GM21526 (cell line): Measurements from ENCODE around the gene SKOR1.

Source experiments
- ATAC-seq: cut with Tn5 transposase; IDR thresholded peaks from one replicate; pipeline ENCODE4 v1.9.1; 2021; ENCODE audit warnings: moderate library complexity; ENCODE audit not compliant: unreplicated experiment, low FRiP score

The SKOR1 gene

DNA sequence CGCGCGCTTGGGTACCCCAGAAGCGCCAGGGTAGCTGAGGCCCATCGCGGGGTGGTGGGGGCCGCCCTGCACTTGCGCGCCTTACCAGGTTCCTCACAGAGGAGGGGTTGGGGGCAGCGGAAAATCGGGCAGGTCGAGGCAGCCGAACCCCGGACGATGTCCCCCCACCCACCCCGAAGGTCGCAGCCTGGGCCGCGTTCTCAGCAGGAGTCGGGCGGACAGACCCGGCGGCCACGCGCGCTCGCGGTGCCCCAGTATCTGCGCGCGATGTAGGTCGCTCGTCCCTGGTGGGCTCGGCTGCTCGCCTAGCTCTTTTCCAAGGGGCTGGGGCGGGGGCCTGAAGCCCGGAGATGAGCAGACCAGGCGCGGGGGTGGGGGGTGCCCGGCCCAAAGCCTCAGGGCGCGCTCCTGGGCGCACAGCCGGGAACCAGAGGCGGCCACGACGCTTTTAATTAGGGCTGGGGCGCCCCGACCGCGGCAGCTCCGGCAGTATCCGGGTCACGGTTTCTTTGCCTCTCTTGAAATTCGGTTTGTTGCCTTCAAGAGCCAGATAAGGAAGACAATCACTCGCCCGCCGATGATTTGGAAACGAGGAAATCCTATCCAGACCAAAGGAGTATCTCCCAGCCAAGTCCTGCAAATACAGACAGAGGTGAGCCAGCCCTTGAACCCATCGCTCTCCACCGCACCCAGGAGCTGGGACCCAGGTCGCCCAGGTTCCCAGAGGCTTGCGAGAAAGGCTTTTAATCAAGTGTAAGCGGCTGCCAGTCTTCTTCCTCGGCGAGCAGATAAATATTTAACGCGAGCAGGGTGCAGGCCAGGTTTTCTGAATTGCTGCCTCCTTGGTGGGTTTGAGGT, 4.6 kb downstream of the SKOR1 start:
- no peak for ATAC-seq

DNA sequence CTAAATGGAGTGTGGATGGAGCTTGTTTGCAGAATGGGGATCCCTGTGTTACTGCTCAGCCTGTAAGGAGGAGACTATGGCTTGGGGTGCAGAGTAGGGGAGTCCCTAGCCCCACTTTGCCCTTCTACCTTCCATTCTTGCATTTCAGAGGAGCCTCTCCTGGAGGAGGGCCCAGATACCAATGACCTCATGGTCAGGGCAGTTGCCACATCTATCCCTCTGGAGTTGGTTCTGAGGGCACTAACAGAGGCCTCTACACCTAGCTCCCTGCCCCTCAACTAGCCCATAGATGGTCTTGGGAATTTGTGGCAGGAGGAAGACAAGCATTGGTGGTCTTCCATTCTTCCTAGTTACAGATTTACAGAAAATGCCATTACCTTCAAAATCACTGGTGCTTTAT, 6.1 kb downstream of the SKOR1 start:
- ATAC-seq, result no peak

DNA sequence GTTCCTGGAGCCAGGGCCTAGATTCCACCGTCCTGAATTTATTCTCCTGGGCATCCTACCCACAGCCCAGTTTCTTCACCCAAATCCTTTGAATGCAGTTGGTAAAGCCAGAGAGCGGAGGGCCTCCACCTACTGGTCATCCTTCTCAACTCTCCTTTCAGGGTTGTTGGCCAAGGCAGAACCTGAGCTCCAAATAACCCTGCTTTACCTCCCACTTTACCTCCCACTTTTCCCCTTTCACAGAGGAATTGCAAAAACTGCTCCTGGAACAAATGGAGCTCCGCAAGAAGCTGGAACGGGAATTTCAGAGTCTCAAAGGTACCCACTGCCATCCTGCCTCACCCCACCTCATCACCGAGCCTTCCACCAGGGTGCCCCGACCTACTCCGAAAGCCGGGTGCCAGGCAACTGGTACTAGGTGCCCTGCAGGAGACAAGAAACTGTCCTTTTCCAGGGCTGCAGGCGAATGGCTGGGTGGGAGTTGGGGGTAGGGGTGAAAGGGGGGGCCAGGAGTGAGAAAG, 6.8 kb downstream of the SKOR1 start:
- ATAC-seq, result no peak

DNA sequence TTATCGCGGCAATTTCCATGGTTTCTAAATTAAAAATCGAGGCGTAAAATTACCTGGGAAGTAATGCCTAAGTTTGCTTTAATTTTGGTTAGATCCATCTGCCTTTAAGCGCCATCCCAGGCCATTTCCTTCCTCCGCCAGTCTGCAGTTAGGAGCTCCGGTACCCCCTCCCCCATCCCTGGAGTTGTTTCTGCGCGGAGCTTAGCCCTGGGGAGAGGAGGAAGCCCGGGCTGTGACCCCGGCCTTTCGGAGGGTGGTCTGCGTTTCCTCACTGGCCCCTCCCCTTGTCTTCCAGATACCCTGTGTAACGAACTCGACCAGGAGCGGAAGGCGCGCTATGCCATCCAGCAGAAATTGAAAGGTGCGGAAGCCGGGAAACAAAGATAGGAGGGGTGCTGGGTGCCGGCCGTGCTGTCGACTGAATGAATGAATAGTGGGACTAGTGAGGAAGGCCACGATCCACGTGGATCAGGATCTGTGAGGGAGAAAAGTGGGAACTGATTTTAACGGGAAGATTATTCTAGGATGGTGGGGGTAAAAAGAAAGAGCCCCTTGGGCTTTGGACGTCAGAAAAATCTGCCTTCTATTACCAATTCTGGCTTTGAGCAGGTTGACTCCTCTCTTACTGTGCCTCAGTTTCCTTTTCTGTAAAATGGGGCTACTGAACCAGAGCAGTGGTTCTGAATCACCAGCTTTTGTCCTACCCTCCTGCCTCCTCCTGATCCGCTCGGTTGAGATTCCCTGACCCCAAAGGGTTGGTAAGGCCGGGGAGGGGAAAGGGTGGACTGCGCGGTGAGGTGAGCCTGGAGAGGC, 7.8 kb downstream of the SKOR1 start:
- no peak for ATAC-seq

DNA sequence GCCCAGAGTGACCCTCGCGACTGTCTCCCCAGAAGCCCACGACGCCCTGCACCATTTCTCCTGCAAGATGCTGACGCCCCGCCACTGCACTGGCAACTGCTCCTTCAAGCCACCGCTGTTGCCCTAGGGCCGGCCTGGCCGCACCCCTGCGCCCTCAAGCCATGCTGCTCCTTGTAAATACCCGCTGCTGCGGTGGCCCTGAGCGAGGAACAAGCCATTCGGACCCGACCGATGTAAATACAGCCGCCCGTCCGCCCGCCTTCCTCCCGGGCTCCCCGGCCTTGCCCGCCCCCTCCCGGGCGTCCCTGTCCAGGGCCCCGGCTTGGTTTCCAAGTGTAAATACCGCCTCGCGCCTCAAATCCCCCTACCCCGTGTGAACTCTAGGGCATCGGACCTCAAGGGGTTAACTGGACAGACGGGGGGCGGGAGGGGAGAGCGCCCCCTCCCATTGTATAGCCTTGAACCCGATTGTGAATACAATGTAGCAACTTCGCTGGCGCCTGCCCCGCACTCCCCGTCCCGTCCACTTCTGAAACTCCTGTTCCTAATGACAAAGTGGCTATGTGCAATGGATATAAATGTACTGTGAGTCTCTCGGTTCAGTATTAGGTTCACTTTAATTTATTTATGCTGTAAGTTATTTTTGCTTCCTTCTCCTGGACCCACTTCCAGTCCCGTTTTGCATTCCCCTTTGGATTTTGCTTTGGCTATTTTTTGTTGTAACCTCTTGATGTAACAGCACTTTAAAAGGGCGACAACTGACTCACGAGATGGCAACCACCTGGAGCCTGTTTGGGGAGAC, 8.6 kb downstream of the SKOR1 start:
- ATAC-seq, result no peak

DNA sequence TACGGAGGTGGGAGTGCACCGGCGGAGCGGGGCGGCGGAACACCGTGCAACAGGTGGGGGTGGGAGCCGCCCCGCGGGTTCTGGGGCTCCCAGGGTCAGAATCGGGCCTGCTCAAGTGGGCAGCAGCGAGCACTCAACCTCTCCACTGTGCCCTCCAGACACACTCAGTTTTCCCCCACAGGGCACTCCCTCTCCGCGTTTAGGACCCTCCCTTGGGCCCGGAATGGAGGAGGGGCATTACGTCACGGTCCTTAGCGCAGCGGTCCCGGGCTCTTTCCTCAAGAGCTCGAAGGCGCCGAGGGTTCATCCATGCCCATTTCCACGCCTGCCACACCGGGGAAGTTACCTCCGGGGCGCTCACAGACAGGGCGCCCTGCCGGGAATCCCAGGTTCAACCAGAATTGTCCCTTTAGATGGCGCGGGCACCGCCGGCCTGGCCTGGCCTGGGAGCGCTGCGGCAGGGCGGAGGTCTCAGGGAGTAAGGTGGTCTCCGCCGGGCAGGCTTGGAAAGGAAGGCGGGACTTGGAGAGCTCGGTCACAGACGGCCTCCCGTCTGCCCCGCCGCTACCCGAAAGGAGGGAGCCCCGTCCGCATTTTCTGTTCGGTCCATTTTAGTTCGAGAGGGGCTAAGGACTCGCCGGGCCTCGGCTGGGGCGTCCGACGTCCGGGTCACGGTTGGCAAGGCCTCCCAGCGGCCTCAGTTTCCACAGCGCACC, 9.4 kb downstream of the SKOR1 start:
- ATAC-seq, result no peak

DNA sequence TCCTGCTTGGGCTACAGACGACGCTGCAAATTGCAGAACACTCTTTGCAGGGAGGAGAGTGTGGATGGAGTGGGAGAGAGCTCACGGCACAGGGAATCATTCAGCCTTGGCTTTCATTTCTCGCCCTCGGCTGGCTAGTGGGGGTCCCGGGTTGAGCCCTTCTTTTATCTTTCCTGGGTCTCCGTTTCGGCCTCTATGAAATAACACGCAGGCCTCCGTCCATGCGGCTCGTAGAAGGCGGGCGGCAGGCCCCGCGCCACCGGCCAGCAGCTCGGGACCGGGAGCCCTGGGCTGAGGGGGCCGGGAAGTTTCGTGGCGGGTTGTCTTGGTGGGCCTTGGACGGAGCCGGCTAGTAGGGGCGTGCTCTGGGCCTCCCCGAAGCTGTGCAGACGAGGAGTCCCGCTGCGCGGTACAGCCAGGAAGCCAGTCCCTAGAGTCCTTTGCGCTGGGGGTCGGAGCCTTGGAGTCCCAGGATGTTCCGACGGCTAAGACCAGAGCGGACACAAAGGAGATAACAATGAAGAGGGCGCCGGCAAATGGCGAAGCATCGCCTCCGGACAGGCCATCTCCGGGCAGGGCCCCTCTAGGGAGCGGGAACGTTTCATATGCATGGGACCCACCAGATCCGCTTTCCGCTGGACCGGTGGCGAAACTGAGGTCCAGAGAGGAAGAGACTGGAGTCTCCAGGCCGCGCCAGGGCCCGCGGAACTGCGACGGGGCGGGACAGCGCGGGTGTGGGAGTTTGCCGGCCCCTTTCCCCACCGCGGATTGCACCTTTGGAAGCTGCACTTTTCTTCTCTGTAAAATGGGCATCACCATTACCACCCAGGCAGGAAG, 10.2 kb downstream of the SKOR1 start:
- no peak for ATAC-seq

DNA sequence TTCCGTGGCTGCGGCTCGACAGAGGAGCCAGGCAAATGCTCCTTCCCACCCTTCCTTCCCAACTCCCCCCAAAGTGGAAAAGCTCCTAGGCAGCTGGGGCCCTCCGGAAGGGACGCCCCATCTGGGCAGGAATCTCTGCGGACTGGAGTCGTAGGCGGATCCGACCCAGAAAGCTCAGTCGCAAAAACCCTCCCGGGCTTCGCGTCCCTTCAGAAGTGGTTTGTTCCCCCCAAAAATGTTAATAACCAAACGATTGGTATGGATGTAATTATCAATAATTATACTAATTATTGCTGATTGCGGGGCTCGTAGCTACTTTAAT, 10.8 kb downstream of the SKOR1 start:
- ATAC-seq, result no peak

DNA sequence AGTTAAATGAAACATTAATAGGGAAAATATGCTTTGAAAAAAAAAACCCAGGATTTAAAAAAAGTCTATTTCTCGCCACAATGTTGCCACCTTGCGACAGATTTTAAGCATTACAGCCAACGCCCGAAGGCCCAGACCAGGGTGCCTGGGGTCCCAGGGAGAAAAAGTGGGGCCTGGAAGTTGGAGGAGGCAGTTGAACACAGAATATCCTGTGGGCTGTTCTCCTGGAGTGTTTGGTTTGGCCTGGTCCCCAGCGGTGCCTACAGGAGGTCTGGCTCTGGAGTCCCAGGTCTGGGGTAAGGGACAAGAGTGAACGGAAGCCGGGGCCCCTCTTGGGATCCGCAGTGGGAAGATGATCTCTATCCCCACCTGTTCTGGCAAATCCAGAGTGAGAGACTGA, 11.2 kb downstream of the SKOR1 start:
- no peak for ATAC-seq

DNA sequence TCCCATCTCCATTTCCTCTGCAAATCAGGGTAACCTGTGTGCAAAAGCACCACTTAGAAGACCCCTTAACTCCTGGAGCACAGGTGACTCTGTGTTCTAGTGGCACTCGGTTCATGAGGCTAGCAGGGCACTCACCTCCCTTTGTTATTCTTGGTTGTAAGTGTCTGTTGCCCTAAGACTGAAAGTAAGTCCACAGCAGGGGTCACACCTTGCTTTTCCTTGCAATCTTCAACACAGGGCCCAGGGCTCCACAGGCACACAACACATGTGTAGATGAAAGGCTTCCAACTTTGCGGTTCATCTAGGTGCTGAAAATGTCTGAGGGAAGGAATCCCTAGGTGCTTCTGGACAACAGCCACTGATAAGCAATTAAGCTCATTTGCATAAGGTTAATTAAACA, 11.6 kb downstream of the SKOR1 start:
- ATAC-seq, result no peak

DNA sequence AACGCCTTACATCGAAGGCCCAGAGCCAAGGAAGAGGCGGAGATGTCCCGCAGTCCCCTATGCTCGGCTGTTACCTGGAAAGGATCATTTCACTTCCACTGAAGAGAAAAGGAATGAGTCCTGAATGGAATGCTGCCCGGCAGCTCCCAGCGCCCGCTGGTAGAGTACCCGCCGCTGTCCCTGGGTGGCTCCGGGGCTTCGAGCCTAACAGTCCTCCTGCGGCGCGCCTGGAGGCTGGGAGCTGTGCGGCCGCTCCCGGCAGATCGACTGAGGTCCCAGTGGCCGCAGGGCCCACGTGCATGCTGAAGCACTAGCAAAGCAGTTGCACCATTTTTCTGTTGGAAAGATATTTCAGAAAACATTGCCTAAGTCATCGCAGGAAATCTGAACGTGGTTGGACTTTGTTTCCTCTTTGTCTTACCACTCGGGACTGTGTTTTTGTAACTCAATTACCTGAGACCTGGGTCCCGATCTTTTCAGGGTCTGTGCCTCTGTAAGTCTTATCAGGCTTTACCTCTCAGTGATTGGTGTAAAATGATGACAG, 13.6 kb downstream of the SKOR1 start:
- ATAC-seq, result no peak

DNA sequence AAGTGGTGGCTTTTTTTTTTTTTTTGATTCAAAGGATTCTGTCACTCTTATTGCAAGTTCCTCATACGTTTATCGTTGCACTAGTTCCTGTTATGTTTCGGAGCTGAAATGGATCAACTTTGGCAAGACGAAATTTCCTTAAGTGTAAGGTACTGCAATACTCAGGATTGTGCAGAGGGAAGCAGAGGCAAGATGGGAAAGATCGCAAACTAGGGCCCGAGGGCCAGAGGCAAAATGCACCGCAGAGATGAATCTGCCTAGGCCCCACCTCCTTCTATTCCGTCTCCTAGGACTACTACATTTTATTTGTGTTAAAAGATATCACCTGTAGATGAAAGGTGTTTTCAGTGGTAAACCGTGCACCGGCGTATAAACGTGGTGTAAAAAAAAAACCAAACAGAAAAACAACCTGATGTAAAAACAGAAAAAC, 14.2 kb downstream of the SKOR1 start:
- ATAC-seq, result peak; percentile 18

DNA sequence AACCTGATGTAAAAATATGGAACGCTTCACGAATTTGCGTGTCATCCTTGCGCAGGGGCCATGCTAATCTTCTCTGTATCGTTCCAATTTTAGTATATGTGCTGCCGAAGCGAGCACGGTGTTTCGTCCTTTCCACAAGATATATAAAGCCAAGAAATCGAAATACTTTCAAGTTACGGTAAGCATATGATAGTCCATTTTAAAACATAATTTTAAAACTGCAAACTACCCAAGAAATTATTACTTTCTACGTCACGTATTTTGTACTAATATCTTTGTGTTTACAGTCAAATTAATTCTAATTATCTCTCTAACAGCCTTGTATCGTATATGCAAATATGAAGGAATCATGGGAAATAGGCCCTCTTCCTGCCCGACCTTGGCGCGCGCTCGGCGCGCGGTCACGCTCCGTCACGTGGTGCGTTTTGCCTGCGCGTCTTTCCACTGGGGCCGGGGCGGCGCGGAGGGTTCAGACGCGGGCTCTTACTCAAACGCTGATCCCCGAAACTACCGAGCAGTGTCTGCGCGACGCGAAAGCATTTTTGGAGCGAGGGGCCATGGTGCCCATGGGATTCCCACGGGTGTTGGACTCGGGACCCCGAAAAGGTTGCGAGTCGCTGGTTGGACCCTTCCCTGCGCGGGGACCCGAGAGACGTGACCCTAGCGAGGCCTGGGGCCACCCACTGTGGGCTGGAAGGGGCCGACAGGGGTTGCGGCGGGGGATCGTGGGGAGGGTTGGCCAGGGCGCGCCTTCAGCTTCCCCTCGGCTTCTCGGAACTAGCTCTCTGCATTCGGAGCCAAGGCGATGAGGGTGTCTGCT, 14.8 kb downstream of the SKOR1 start, which contains the start of gene RNU6-1:
TSS of gene RNU6-1 (minus strand) at position 117 of the 820 bp plus-strand sequence.
- ATAC-seq, result peak; percentile 73

DNA sequence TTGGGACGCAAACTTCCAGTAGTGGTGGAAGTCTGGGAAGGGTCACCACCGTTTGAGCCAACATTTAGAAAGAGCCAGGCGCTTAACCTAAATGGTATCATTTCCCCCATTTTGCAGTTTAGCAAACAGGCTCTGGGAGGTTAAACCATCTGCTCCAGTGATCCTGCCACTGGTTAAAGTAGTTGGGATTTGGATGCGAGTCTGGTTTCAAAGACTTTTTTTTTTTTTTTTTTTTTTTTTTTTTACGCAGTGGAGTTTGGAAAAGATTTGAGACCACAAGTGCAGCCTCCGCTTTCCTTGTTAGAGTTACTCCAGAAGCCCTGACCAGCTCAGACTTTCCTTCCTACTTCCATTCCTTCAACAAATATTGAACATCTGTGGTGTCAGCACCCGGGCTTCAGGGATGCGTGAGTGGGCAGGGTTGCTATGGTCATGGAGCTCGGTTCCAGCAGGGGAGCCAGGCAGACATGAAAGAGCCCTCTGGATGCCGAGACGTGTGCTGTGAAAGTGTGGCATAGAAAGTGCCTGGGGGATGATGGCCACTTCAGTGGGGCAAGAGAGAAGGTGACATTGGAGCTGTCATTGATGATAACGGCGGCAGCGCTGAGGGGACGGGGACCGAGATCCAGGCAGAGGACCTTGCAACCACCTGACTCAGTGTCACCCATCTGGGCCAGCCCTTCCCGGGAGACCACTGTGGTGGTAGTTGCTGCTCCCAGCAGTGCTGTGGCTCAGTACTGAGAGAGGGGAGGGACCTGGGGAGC, 15.6 kb downstream of the SKOR1 start:
- no peak for ATAC-seq

DNA sequence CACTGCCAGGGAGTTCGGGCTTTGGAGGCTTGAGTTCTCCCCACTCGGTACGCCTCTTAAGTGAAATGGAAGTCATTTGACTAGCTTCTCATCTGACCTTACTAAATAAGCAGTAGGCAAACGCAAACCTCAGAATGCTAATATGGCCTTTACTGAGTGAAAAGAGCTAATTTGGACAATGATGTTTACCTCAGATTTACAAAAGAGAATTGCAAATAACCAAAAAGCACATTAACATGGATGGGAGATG, 16.1 kb downstream of the SKOR1 start:
- ATAC-seq, result no peak

DNA sequence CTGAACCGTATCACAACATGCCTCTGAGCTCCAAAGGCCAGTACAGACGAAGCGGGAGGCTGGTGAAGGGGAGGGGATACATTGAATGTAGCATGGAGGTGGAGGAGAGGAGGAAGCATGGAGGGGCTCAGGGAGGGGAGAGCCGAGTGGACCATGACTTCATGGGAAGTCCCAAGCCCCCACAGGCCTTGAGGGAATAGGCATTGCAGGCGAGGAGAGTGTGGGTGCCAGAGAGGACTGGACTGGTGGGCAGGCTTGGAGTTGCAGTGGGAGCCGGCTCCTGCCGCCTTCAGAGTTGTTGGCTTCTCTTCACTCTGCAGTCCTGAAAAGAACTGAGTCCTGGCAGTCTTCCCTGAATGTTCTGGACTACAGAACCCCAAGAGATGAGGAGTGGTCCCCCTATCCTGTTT, 17.8 kb downstream of the SKOR1 start:
- no peak for ATAC-seq

DNA sequence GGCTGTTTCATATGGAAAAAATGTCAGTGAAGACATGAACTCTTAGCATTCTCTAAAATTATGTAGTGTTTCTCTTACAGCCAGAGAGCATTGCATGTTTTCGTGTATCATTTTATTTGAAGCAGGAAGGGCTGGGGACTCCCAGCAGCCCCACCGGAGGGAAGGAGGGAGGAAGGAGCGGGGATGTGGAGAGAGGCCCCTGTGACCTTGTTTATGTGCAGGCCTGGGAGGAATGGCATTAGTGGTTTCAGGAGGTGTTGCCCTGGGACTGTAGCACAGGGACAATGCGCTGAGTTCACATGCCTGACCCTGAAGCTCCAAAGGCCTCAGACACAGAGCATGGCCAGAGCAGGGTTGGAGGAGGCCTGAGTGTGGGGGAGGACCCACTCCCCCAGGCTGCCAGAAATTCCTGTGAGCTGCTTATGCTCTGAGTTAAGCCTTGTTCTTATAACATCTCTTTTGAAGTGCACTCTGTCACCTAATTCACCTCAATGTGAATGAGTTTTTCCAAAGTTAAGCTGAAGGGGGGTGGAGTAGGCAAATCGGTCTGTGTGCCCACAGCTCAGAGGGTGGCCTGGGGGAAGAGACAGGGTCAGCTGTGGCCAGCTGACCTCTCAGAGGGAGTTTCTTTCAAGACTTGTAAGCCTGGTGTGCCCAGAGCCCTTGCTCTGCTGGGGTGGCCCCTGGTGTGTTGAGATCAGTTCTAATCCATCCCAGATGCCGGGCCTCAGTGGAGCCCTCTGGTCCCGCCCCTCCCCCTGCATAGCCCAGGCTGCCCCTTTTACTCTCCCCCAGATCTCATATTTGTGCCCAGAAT, 18.5 kb downstream of the SKOR1 start:
- ATAC-seq, result no peak
